Measurements from ENCODE around the gene LUM.

Gene LUM, protein sequence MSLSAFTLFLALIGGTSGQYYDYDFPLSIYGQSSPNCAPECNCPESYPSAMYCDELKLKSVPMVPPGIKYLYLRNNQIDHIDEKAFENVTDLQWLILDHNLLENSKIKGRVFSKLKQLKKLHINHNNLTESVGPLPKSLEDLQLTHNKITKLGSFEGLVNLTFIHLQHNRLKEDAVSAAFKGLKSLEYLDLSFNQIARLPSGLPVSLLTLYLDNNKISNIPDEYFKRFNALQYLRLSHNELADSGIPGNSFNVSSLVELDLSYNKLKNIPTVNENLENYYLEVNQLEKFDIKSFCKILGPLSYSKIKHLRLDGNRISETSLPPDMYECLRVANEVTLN

DNA sequence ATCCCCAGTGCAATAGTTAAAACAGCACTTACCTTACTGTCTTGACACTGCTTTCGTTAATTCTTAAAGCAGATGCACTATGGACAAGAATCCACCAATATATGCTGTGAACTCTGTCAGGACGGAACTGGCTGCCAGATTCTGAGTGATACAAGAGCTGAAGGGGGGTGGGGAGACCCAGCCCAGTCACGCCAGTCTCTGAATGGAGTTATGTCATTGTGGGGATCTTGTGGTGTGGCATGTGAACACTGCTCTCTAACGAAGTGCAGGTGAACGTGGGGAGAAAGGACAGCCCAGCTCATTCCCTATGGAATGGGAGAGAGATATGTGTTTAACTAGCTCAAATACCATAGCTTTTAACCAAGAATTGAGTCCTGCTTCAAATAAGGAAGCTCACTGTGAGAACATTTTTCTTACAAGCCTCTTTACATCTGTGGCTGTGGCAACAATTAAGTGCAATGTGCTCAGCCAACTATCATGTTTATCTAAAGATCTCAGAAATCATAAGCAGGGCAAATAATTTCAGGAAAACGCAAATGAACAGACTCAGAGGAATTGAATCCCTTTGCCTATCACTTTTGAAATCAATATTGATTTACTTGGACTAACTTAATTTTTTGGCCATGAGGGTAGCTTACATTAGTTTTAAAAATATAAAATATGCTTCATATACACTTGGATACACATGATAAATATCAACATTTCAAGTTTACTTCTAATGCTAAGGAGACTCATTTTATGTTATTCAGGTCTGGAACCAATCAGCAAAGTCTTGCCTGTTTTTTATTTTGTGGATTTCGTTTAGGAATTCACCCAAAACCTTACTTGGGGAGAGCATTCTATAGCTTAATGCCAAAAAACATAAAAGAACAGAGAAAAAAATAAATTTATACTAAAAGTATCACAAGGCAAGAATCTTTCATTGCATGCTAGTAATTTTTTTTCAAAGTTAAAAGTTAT, at the start of gene LUM:
Gene LUM (minus strand): TSS at position 129 of the 960 bp plus-strand sequence. CDS start 2,515 bp downstream, outside the sequence.
- no peak for DNase-seq (ENCODE audit: low read depth)

DNA sequence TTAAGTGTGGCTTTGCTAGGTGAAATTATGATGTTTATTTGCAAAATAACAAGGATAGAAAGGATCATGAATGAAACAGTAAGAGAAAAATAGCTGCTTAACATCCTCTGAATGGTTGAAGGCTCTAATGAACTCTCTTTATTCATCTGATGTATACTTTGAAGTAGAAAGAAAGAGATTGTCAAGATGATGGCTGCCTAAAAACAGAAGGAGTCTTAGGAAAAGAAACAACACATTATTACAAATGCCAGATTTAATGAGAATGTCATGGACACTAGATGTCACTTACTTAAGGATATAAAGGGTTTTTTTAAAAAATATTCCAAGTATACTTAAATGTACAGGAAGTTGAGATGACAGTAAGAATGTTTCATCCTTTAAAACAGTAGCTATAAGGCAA, 49.7 kb upstream of the LUM start:
- no peak for DNase-seq (ENCODE audit: low read depth)

DNA sequence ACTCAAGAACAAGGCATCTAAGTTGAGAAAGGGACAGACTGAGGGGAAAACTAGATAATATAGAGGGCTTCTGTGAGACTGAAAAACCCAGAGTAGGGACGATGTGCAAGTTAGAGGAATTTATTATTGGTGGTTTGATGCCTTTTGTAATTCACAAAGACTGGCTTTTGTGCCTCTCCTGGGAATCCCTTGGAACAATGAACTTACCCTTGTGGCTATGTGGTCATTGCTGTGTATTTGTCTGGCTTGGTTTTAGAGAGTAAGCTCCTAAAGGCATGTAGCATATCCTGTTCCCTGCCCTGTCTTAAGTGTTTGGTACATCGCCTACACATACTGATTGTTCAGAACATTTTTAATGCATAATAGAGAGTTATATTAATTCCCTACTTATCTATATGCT, 44.7 kb upstream of the LUM start:
- no peak for DNase-seq (ENCODE audit: low read depth)

DNA sequence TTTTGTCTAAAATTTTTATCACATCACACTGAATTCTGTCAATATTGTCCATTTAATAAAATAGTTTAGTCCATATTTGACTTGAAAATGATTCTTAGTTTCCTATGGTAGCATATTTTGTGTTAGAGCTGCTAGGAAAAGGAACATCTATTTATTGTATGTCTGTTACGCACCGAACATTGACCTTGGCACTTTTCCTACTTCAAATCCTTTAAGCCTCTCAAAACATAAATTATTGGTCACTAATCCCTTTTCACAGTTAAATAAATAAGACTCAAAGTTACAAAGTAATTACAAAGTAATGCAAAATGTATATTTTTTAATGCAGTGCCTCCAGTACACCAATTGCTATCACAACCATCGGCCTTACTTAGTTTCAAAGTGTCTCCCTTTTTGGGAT, 42.8 kb upstream of the LUM start:
- DNase-seq (ENCODE audit: low read depth), result no peak

DNA sequence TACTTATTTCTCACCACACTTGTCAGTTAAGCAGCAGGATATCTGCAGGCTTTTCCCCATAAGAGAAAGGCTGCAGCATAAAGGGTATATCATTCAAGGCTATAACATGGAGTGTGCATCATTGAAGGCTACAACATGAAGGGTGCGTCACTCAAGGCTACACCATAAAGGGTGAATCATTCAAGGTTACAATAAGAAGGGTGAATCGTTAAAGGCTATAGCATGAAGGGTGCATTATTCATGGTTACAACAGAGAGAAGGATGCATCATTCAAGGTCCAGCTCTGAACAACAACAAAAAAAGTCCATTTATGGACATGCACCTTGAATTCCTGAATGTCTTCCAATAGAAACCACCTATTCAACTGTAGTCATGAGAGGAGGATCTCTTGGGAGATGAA, 32.8 kb upstream of the LUM start:
- DNase-seq (ENCODE audit: low read depth), result no peak

DNA sequence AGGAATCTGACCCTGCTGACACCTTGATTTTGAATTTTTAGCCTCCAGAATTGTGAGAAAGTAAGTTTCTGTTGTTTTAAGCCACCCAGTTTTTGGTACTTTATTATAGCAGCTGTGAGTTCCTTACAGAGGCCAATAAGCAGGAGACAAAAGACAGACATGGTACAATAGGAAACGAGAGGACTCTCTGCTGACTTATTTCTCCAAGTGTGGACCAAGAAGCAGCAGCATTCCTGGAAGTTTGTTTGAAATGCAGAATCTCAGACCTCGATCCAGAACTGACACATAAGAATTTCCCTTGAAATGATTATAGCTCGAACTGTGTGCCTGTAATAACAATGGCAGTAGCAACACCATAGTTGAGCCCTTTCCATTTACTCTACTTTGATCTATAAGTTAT, 31.9 kb upstream of the LUM start:
- DNase-seq (ENCODE audit: low read depth), result no peak

DNA sequence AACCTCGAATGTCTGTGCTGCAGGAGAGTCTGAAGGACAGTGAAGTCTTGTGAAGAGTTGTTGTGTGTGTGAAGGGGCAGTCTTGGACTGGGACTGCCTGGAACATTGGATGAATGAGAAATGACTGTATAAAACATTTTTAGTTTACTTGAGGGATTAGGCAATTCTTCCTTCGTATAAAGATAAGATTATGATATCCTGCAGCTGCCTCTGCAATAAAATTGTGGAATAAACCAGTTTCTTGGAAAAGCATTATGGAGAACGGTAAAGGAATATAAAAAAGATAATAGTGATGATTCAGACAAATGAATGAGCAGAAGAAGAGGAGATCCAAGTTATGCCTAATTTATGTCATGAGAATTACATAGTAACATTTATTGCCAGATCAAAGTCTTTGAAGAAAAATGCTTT, 30.9 kb upstream of the LUM start:
- DNase-seq (ENCODE audit: low read depth), result no peak

DNA sequence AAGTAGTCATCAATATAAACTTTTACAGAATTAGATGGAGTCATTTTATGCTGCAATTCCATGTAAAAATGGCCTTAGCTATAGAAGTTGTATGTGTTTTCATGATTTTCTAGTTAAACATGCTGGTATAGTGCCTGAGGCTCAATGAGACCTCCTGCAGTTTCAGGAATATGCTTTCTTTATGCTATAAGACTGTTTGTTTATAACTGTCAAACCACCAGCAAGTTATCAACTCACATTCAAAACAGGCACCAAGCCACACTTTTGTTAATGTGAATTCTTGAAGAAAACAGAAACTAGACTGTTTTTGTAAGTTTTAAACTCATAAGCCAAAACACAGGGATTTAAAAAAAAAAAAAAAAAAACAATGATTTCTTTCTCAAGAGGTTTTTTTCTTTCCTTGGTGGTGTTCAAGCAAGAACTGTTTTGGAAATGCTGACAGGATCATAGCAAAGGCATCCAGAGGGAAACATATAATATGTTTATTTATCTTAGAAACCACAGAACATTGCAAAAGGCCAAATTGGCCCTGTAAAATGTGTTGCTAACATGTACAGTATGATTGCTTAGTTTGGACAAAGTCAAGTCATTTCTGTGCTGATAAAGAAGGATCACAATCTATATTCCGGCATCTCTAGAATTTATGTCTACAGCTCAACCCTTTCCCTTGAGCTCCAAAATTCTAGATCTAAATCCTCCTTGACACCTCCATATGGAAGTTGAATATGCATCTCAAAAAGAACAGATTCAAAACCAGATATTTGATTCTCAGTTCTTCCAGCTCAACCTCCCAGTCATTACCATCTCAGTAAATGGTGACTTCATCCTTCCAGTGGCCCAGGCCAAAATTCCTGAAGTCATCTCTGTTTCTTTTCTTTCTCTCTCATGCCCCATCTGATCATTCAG, 29.0 kb upstream of the LUM start:
- no peak for DNase-seq (ENCODE audit: low read depth)

DNA sequence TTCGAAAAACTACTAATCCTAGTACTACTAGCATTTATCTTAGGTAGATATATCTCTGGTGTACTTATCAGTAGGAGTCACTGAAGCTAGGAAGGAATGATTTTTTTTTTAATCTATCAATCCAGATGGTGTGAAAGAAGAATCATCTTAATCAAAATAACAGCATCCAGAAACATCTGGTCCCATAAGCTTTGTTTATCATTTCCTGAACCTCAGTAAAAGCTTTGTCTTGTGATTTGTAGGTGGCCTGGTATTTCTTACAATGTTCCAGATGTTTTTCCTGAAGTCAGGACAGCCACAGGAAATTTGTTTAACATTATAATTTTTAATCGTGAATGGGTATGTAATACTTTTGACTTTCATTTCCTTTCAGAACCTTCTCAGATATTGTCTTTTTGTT, 28.0 kb upstream of the LUM start:
- no peak for DNase-seq (ENCODE audit: low read depth)

DNA sequence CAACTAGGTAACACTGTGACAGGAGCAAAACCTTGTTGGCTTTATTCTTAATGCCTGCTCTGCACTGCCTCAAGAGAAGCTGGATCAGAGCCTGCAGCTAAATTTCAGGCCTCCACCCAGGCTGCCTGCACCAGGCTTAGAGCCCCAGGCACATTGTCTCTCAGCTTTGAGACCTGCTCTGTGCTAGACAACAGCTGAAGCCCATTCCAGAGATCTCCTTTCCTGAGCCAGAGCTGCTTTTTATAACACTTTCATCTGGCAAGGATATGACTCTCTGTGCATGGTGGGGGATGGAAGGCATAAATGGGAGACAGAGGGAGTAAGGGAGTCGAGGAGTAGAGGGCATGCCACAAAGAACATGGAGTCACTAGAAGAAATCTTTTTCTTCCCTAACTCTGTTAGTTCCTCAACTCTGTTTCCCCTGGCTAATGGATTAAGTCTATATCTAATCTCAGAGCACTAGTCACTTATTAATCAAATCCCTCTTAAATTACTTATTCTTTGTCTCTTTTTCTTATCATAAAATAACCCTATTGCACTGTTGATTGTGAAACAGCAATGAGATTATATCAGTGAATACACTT, 27.1 kb upstream of the LUM start:
- no peak for DNase-seq (ENCODE audit: low read depth)

DNA sequence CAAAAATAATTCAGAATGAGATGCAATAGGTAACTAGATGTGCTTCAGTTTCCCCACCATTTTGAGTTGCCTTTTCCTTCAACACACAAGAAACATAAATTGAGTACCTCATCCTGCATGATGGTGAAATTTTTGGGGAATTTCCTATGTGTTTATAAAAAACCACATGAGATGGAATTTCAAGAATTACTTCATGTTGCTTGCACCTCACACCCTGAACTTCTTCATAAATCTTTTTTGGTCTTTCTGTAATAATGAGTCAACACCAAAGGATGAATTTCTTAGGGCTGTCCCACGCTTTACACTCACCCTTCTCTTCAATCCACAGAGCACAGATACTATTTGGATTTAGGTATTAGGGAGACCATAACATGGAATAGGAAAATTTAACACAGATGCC, 22.6 kb upstream of the LUM start:
- DNase-seq (ENCODE audit: low read depth), result no peak

DNA sequence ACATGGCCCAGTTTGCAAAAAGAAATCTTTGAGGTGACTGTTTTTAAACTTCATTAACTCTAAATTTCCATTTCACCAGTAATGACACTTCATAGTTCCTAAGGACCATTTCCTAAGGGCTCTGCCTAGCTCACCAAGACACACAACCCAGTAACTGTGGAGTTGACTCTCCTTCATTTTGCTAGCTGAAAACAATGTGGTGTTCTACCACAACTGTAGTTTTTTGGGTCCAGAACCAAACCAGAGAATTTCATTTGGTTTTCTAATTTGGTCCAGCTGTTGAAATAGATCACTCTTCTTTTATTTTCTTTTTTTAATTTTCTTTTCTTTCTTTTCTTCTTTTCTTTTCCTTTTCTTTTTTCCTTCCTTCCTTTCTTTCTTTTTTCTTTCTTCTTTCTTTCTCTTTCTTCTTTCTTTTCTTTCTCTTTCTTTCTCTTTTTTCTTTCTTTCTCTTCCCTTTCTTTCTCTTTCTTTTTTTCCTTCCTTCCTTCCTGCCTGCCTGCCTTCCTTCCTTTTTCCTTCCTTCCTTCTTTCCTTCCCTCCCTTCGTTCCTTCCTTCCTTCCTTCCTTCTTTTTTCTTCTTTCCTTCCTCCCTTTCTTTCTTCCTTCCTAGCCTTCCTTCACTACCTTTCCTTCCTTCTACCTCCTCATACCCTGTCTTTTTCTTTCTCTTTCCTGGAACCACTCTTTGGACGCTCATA, 18.5 kb upstream of the LUM start:
- no peak for DNase-seq (ENCODE audit: low read depth)

DNA sequence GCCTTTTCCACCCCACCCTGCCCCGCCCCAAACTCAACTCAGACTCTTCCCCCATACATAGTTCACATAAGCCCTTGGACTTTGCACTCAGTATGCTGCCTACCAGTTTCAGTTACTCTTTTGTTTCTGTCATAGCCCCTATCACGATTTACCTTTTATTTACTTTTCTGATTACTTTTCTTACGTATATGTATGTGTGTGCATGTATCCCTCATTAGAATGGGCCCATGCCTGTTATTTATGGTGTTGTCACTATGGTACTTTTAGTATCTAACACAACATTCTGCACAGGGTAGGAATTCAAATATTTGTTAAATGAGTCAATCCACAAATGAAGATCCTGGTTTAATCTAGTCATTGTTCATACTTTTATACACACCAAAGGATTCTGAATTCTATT, 16.5 kb upstream of the LUM start:
- no peak for DNase-seq (ENCODE audit: low read depth)

DNA sequence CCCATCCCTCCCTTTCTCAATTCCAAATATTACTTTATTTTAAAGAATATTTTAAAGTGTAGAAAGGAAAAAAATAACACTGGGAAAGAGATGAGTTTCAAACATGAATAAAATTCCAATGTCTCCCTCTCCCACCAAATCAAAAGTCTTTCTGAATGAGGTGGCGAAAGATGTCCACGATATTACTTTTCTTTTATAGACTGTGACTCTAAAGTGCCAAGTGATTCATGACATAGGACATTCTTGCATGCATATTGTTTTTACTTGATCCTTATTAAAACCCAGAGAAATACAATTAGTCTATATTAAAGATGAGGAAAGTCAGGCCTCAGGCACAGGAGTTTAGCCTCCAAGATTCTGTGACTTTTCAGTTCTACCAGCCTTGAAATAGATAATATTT, 16.0 kb upstream of the LUM start:
- DNase-seq (ENCODE audit: low read depth), result no peak

DNA sequence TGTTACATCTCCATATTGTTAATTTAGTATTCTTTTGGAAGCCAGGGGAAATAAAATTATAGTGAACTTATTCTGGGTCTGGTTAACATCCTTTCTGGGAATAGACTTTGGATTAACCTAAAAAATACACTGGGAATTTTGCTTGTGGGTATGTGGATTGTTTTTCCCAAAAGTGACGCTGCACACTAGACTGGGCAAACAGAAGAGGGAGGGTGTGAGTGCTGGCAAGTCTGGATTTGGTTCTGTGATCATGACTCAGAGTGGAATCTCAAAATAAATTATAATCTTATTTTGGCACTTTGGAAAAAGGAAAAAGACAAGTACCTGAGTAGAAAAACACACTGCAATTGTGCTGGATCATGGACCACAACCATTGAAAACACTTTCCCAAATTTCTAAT, 15.2 kb upstream of the LUM start:
- no peak for DNase-seq (ENCODE audit: low read depth)

DNA sequence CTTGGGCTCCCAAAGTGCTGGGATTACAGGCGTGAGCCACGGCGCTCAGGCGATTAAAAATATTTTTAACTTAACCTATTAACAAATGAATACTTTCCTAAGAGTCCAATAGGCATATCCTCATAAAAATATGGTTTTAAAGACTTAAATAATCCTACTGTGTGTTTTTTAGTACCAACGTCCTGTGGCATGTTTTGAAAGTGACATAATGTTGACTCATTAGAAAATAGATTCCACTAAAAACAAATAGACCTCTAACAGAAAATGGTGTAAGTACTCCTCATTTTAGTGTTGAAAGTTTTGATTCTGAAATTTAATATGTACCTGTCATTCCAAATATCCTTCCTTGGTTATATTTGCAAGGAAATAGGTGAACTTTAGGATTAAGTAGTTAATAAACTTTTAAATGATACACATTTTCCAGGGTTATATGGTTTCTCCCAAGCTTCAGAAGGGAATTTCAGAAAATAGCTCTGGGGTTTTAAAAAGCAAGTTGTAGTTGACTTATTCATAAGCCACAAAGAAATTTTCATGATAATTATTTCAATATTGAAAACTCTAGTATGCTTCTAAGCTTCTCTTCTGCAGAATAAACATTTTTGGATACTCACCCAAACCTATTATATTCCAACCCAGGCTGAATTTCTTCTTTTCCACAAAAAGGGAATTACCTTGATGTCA, 12.1 kb upstream of the LUM start:
- DNase-seq (ENCODE audit: low read depth), result no peak

DNA sequence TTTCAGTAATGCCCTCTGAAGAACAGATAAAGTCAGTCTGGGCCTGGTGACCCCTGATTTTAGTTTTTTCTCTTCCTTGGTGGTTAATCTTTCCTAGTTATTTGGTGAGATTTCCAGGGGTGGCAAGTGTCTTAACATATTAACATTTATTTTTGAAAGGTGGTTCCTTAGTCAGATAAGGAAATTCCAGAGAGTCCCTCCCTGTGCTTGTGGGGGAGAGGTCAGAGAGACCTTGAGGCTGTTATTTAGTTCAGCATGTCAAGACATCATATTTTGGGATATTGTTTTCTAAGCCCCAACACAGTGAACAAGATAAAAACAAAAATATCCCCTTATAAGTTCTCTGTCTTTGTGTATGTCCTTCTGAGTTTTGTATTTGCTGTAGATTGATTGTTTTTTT, 9.5 kb upstream of the LUM start:
- DNase-seq (ENCODE audit: low read depth), result no peak

DNA sequence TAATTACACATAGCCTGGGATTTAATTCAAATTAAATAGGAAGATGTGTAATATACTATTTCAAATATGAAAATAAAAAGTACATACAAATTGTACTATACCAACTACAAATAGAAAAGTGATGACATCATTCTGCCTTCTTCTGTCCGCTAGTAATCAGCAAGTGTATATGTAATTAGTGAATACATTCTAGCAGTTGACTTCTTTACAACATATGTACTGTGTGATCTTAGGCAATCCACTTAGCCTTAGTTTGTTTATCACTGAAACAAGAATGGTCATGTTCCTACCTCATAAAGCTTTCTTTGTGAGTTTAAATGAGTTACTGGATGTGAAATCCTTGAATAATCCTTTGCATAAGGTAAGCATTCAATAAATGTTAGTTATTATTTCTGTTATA, 7.8 kb upstream of the LUM start:
- DNase-seq (ENCODE audit: low read depth), result no peak

DNA sequence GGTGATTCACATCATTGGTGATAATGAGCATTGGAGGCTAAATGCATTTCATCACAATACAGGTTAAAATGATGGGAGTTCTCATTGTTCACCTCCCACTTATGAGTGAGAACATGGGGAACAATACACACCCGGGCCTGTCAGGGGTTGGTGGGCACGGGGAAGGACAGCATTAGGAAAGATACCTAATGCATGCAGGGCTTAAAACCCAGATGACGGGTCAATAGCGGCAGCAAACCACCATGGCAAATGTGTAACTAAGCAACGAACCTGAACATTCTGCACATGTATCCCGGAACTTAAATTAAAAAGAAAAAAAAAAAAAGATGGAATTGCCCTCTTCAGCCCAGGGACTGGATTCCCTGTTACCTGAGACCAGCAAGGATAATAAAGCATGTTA, 2.3 kb upstream of the LUM start:
- DNase-seq (ENCODE audit: low read depth), result no peak

DNA sequence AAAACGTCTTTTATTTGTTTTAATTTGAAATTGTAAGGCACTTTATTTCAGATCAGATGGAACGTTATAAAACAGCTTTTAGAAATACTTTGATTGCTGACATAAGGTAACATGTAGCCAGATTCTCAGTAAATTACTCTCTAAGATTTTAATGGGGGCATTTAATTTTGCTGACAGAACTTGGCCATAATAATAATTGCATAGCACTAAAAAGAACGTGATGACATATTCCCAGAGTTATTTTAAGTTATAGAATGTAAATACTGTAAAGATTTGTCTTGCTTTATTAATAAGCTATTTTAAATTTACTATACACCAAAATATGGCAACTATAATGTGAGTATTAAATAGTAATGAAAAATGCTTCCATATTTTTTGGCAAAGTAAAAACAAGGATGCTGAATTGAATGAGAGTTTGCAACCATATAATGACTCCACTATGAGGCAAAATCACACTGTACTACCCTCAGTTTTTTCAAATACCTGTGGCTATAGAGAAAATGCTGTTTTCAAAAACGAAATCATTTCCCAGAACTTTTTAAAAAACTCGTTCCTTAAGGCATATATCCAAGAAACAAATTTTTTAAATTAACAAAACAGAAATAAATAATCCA, 876 bp downstream of the LUM start:
- no peak for DNase-seq (ENCODE audit: low read depth)

Measured in stimulated activated CD8-positive, alpha-beta memory T cell treated with anti-CD3 and anti-CD28 coated beads, Interleukin-12 subunit alpha, Interleukin-12 subunit beta, amount 100 ng/mL, for 1 hour (primary cell).